Activated CD8-positive, alpha-beta memory T cell treated with anti-CD3 and anti-CD28 coated beads, Interleukin-2, amount 10 ng/mL, durations not matched to agents 7 days and 5 days (primary cell): ENCODE data around the gene UBA3. TPM values are rescaled to one million over a fixed set of nuclear protein-coding genes. Genes with fewer than 3 reads are reported as not detected.

Source experiments
- ATAC-seq: fragments of 150-1000 bp; cut with Tn5 transposase; one replicate; pipeline ENCODE4 v1.10.0; 2021; ENCODE audit warnings: moderate library complexity
- CTCF ChIA-PET: fragments of 350-600 bp; sonication (Branson Sonifier 250); formaldehyde crosslinking; loops from one replicate; lab custom pipeline; 2021; ENCODE audit warnings: antibody characterized with exemption; lab: Charles Lee
- DNase-seq: peaks from one replicate; pipeline ENCODE4 v3.0.0-alpha.2; 2020
- H3K27ac Mint-ChIP-seq: one replicate; pipeline ENCODE4 v1.8.0; 2021; ENCODE audit warnings: mild to moderate bottlenecking, mixed read lengths
- H3K27me3 Mint-ChIP-seq: one replicate; pipeline ENCODE4 v1.8.0; 2021; ENCODE audit warnings: mixed read lengths
- H3K36me3 Mint-ChIP-seq: one replicate; pipeline ENCODE4 v1.8.0; 2021; ENCODE audit warnings: mild to moderate bottlenecking, mixed read lengths
- H3K4me1 Mint-ChIP-seq: one replicate; pipeline ENCODE4 v1.8.0; 2021; ENCODE audit warnings: mixed read lengths
- H3K4me3 Mint-ChIP-seq: one replicate; pipeline ENCODE4 v1.8.0; 2021; ENCODE audit warnings: mild to moderate bottlenecking, moderate library complexity, mixed read lengths
- H3K9me3 Mint-ChIP-seq: one replicate; pipeline ENCODE4 v1.8.0; 2022; ENCODE audit warnings: low read depth, mixed read lengths
- total RNA-seq, 2 experiments: library from RNA; stranded (reverse); gene quantifications; one replicate each; pipeline ENCODE4 v1.2.3, GENCODE V29; 2021

UBA3 gene
- total RNA-seq, 2 experiments from 2014 or later: 104 to 133 TPM

DNA sequence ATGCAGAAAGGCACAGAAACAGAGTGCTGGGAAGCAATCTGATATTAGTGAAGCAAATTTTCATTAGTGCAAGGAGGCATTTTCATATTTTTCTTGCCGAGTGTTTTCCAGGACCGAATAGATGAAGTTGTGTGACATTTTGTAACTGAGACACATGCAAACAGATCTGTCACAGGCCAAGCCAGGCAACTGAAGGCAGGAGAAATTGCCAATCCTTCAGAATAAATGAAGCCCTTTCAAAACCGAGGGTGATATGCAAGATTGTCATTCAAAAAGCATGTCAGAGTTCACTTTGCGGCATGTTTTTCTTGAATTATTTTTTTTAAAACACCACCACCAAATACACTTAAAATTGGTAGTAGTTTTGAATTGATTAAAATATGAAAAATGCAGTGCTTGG lies 36.0 kb upstream of the UBA3 start:
- no peaks in the 10 kb centered on the region for H3K9me3 Mint-ChIP-seq
- ATAC-seq: no peak
- H3K4me3 Mint-ChIP-seq: no peak overlapping the region
- peaks cover 2% of the 10 kb centered on the region for H3K4me1 Mint-ChIP-seq
- H3K27me3 Mint-ChIP-seq: no peaks in the 10 kb centered on the region
- H3K36me3 Mint-ChIP-seq: no peaks in the 10 kb centered on the region
- DNase-seq: no peak
- H3K27ac Mint-ChIP-seq: no peak overlapping the region
- CTCF ChIA-PET: no interaction called here

DNA sequence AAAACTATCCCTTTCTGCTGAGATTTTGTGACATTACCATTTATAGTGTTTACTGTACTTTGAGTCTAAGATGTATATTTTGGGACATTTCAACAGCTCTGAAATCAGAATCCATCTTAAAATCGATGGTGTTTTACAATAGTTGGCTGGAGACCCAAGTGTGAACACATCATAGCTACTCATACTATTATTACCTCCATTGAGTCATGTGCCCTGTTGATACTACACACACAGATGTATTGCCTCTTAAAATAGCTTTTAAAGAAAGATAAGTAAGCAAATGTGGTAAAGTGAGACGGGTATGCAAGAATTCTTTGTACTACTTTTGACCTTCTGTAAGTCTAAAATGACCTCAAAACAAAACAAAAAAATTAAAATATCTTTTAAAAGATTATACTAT lies 35.6 kb upstream of the UBA3 start:
- no peak for ATAC-seq
- no peak for DNase-seq
- H3K4me3 Mint-ChIP-seq: no peak overlapping the region
- CTCF ChIA-PET: no interaction called here
- no peaks in the 10 kb centered on the region for H3K36me3 Mint-ChIP-seq
- no peaks in the 10 kb centered on the region for H3K9me3 Mint-ChIP-seq
- H3K4me1 Mint-ChIP-seq: no peaks in the 10 kb centered on the region
- H3K27ac Mint-ChIP-seq: no peak overlapping the region
- H3K27me3 Mint-ChIP-seq: no peaks in the 10 kb centered on the region

DNA sequence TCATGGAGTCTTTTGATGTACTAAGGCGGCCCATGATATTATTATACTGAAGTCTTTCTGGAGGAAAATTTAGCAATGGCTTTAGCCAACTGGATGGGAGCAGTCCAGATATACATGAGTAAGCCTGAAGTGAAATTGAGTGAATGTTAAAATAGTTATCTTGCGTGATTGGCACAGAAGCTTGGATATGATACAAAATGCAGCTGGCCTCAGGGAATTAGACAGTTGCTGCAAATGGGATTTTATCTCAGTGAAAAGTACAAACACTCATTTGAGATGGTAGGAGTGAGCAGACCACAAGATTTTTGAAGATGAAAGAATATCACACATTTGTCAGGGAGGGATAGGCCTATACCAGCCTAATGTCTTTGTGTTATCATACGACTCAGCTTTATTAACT lies 33.4 kb upstream of the UBA3 start:
- H3K4me3 Mint-ChIP-seq: no peak overlapping the region
- H3K27me3 Mint-ChIP-seq: no peaks in the 10 kb centered on the region
- DNase-seq: no peak
- ATAC-seq: no peak
- CTCF ChIA-PET: interaction anchor here (1.0 to 2.8 kb wide), 2 partner anchors 18 to 193 kb away, joined by 3 to 9 read pairs; no protein-coding TSS in a partner anchor
- H3K4me1 Mint-ChIP-seq: no peaks in the 10 kb centered on the region
- H3K36me3 Mint-ChIP-seq: peaks cover 1% of the 10 kb centered on the region
- H3K9me3 Mint-ChIP-seq: no peaks in the 10 kb centered on the region
- no peak overlapping the region for H3K27ac Mint-ChIP-seq

DNA sequence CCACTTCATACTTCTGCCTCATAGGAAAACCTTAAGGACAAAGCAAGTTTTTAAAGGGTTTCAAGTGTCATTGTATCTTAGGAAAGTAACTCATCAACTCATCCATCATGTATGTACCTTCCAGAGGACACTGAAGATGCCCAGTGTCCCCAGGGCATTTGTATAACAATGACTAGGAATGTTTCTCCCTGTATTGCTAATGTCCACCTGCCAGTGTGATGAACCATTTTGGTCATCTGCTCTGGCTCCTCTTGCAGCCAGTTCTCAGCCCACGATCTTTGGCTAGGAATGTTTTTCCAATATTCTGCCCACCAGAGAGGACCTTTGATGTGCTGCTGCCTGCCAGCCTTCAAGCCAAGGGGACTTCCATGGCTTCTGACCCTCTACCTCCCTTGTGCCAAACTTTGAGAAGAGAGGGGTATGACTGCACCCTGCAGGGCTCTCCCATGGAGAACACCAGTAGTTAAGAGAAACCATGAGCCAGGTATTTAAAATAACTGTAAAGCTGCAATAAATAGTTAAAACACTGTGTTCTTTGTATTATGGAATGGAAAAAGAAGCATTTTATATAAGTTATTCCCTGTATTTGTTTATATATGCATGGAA lies 30.9 kb upstream of the UBA3 start:
- Mint-ChIP-seq H3K9me3 (no peaks in the 10 kb centered on the region), H3K4me1 (peaks cover 1% of the 10 kb centered on the region), H3K27ac (no peak overlapping the region), H3K4me3 (no peak overlapping the region), H3K36me3 (peaks cover 6% of the 10 kb centered on the region), H3K27me3 (no peaks in the 10 kb centered on the region)
- ATAC-seq (no peak), DNase-seq (no peak)
- CTCF ChIA-PET: interaction anchor here (2.5 kb wide), 1 partner anchor 10 kb away, joined by 7 read pairs; no protein-coding TSS in a partner anchor

DNA sequence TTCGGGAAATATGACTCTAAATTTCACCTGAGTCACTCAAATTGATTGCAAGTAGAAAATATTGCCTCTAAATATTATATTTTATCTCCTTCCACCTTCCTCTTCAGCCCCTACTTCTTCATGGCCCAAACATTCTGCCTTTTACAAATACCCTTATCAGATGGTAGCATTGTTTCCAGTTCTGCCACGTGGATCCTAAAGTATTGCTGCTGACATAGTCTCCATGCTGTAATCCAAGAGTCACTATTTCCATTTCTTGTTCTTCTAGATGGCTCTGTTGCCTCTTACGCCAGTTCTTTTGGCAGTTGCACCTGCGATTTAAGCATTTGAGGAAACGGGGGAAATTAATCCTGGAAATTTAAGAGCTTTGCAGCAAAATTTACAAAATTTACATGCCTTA lies 28.6 kb upstream of the UBA3 start:
- Mint-ChIP-seq H3K27ac (no peak overlapping the region), H3K9me3 (no peaks in the 10 kb centered on the region), H3K36me3 (peaks cover 24% of the 10 kb centered on the region), H3K4me3 (no peak overlapping the region), H3K4me1 (peaks cover 13% of the 10 kb centered on the region), H3K27me3 (no peaks in the 10 kb centered on the region)
- DNase-seq: no peak
- no peak for ATAC-seq
- CTCF ChIA-PET: interaction anchor here (1.9 kb wide), 1 partner anchor 12 kb away, joined by 11 read pairs; no protein-coding TSS in a partner anchor

DNA sequence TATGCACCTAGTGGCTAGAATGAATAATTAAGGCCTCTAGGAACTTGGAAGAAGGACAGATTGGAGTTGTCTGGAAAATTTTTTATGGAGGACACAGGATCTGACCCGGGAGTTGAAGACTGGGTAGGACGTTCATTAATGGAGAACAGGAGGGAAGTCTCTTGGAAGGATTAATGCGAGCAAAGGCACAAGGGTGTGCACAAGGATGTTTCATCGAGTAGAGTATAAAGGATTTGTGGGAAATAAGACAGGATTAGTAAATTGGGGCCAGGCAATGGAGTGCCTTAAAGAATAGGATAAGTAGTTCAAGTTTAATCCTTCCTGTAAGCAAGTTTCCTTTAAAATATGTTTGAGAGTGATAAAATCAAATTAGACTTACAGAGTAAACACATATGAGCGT lies 27.7 kb upstream of the UBA3 start:
- Mint-ChIP-seq H3K27me3 (no peaks in the 10 kb centered on the region), H3K36me3 (peaks cover 32% of the 10 kb centered on the region), H3K27ac (no peak overlapping the region), H3K4me3 (no peak overlapping the region), H3K4me1 (peaks cover 21% of the 10 kb centered on the region), H3K9me3 (no peaks in the 10 kb centered on the region)
- CTCF ChIA-PET: no interaction called here
- DNase-seq: no peak
- ATAC-seq: no peak

DNA sequence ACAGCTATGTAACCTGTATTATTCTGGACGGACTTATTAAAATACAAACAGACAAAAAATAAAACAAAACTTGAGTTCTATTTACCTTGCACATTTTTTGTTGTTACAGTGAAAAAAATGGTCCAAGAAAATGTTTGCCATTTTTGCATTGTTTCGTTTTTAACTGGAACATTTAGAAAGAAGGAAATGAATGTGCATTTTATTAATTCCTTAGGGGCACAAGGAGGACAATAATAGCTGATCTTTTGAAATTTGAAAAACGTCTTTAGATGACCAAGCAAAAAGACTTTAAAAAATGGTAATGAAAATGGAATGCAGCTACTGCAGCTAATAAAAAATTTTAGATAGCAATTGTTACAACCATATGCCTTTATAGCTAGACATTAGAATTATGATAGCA lies 25.2 kb upstream of the UBA3 start:
- DNase-seq (no peak), ATAC-seq (no peak)
- Mint-ChIP-seq H3K27me3 (no peaks in the 10 kb centered on the region), H3K9me3 (no peaks in the 10 kb centered on the region), H3K4me1 (peaks cover 39% of the 10 kb centered on the region), H3K4me3 (no peak overlapping the region), H3K36me3 (peaks cover 50% of the 10 kb centered on the region), H3K27ac (no peak overlapping the region)
- CTCF ChIA-PET: interaction anchor here (1.3 to 2.6 kb wide), 2 partner anchors 14 to 199 kb away, joined by 4 to 17 read pairs; no protein-coding TSS in a partner anchor

DNA sequence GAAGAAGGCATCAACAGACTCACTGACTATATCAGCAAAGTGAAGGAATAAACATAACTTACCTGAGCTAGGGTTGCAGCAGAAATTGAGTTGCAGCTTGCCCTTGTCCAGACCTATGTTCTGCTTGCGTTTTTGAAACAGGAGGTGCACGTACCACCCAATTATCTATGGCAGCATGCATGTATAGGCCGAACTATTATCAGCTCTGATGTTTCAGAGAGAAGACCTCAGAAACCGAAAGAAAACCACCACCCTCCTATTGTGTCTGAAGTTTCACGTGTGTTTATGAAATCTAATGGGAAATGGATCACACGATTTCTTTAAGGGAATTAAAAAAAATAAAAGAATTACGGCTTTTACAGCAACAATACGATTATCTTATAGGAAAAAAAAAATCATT lies 24.4 kb upstream of the UBA3 start:
- CTCF ChIA-PET: interaction anchor here (0.6 kb wide), 1 partner anchor 130 kb away, joined by 3 read pairs; no protein-coding TSS in a partner anchor
- DNase-seq (no peak), ATAC-seq (no peak)
- Mint-ChIP-seq H3K9me3 (no peaks in the 10 kb centered on the region), H3K27me3 (no peaks in the 10 kb centered on the region), H3K27ac (no peak overlapping the region), H3K4me3 (no peak overlapping the region), H3K36me3 (peaks cover 56% of the 10 kb centered on the region), H3K4me1 (peaks cover 44% of the 10 kb centered on the region)

DNA sequence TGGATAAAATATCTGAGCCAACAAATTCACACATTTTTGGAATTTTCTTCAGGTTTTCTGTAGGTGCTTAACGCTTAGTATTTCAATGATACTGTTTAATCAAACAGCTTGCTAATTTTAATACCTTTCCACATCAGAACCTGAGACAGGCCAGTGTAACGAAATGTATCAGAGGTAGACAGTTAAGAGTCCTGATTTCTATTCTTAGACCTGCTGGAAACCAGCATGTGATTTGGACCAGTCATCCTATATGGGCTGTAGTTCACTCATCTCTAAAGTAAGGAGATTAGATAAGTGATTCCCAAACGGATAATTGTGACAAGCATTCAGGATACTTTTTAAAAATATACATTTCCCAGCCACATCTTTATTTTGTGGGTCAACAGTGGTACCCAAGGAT lies 23.0 kb upstream of the UBA3 start:
- no peaks in the 10 kb centered on the region for H3K27me3 Mint-ChIP-seq
- no peak overlapping the region for H3K4me3 Mint-ChIP-seq
- no peak for ATAC-seq
- no peak for DNase-seq
- CTCF ChIA-PET: no interaction called here
- no peaks in the 10 kb centered on the region for H3K9me3 Mint-ChIP-seq
- H3K27ac Mint-ChIP-seq: peak overlapping the region; percentile 12
- H3K36me3 Mint-ChIP-seq: peaks cover 61% of the 10 kb centered on the region
- peaks cover 49% of the 10 kb centered on the region for H3K4me1 Mint-ChIP-seq

DNA sequence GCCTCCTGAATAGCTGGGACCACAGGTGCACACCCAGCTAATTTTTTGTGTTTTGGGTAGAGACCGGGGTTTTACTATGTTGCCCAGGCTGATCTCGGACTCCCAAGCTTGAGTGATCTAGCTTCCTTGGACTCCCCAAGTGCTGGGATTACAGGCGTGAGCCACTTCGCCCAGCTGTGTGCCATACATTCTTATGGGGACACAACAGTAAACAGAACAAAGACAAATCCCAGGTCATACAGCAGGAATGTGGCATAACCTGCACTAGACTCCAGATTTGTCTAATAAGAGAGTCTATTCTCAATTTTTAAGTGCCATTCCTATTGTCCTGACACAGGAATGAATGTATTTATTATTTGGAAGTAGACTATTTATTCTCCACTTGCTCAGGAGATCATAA lies 22.2 kb upstream of the UBA3 start:
- Mint-ChIP-seq H3K27ac (peak overlapping the region; percentile 69), H3K36me3 (peaks cover 63% of the 10 kb centered on the region), H3K4me3 (no peak overlapping the region), H3K4me1 (peaks cover 52% of the 10 kb centered on the region), H3K9me3 (no peaks in the 10 kb centered on the region), H3K27me3 (no peaks in the 10 kb centered on the region)
- CTCF ChIA-PET: interaction anchor here (2.1 kb wide), 1 partner anchor 18 kb away, joined by 7 read pairs; no protein-coding TSS in a partner anchor
- ATAC-seq (no peak), DNase-seq (no peak)

DNA sequence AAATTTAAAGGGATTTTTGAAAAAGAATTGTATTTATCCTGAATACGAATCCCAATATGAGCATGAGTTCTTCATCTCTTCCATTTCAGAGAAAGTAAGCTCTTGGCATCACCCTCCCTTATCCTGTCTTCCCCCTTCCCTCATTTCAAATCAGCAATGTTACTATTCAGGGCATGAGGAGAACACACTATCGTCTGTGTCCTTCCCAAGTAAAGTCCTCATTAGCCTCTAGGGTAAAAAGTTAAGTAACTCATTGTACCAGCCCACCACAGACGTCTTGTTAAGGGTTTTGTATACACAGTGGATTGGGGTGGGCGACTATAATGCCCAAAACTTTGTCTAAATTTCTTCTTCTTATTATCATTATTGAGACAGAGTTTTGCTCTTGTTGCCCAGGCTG lies 19.4 kb upstream of the UBA3 start:
- Mint-ChIP-seq H3K4me1 (peaks cover 73% of the 10 kb centered on the region), H3K27me3 (no peaks in the 10 kb centered on the region), H3K27ac (no peak overlapping the region), H3K4me3 (no peak overlapping the region), H3K36me3 (peaks cover 69% of the 10 kb centered on the region), H3K9me3 (no peaks in the 10 kb centered on the region)
- ATAC-seq (no peak), DNase-seq (no peak)
- CTCF ChIA-PET: interaction anchor here (1.1 kb wide), 1 partner anchor 207 kb away, joined by 3 read pairs; no protein-coding TSS in a partner anchor

DNA sequence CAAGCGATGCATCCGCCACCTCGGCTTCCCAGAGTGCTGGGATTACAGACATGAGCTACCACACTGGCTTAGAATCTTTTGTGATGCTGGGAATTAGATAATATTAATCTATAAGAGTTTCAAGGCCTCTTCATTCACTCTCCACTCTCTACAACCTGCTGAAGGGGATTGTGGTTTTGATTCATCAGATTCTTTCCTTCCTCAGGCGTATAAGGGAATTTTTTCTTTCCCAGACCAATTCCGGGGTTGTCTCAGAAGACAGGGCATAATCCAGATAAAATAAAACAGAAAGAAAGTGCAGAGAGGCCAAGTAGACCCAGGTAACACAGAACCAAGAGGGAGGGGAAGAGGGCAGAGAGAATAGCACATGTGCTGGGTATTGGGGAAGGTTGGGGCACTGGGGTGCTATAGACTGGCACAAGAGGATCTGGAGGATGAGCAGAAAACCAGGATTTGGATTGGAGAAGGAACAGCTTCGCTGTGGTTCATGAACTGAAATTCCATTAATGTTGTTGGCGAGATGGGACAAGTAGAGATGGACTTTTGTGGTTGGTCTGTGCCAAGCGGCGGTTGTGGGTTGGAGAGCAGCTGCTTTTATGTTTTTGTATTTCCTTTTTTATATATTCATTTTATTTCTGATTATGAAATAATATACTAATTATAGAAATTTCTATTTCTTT lies 17.4 kb upstream of the UBA3 start:
- peaks cover 76% of the 10 kb centered on the region for H3K4me1 Mint-ChIP-seq
- H3K4me3 Mint-ChIP-seq: no peak overlapping the region
- peak overlapping the region; percentile 59 for H3K27ac Mint-ChIP-seq
- DNase-seq: no peak
- CTCF ChIA-PET: no interaction called here
- no peaks in the 10 kb centered on the region for H3K27me3 Mint-ChIP-seq
- H3K36me3 Mint-ChIP-seq: peaks cover 66% of the 10 kb centered on the region
- no peaks in the 10 kb centered on the region for H3K9me3 Mint-ChIP-seq
- ATAC-seq: no peak

DNA sequence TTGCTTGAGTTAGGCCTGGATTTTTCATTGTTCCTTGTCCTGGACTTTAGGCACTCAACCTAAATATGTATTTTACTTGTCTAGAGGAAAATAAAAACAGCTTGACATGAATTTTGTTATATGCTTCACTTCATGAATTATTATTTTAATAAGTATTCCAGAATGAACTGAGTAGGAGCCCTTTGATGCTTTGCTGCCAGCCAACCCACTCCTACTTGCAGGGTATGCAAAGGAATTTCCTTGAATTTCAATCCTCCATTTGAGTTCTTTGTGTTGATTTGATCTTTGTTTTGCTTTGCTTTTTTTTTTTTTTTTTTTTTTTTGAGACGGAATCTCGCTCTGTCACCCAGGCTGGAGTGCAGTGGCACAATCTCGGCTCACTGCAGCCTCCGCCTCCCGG lies 16.1 kb upstream of the UBA3 start:
- H3K9me3 Mint-ChIP-seq: no peaks in the 10 kb centered on the region
- H3K27ac Mint-ChIP-seq: peak overlapping the region; percentile 74
- H3K27me3 Mint-ChIP-seq: no peaks in the 10 kb centered on the region
- no peak for ATAC-seq
- CTCF ChIA-PET: interaction anchor here (1.0 to 1.1 kb wide), 2 partner anchors 10 to 17 kb away, joined by 3 to 5 read pairs; no protein-coding TSS in a partner anchor
- no peak for DNase-seq
- no peak overlapping the region for H3K4me3 Mint-ChIP-seq
- H3K36me3 Mint-ChIP-seq: peaks cover 65% of the 10 kb centered on the region
- peaks cover 76% of the 10 kb centered on the region for H3K4me1 Mint-ChIP-seq

DNA sequence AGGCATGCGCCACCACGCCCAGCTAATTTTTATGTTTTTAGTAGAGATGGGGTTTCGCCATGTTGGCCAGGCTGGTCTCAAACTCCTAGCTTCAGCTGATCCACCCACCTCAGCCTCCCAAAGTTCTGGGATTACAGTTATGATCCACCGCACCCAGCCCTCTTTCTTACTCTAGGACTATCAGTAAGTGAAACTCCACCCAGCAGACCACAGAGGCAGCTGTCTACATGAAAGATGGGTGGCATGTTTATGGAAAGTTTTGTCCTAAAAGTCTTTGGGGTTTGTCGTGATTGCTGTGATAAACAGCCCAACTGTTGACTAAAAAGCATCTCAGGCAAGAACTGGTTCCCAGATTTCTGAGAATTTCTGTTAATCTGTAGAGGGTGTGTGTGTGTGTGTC lies 15.5 kb upstream of the UBA3 start:
- ATAC-seq (peak; percentile 23), DNase-seq (peak; percentile 50)
- H3K9me3 Mint-ChIP-seq: no peaks in the 10 kb centered on the region
- H3K36me3 Mint-ChIP-seq: peaks cover 62% of the 10 kb centered on the region
- H3K4me1 Mint-ChIP-seq: peaks cover 77% of the 10 kb centered on the region
- H3K27ac Mint-ChIP-seq: peak overlapping the region; percentile 74
- CTCF ChIA-PET: interaction anchor here (1.0 to 2.9 kb wide), 3 partner anchors 10 to 25 kb away, joined by 3 to 12 read pairs (median 5); no protein-coding TSS in a partner anchor
- H3K27me3 Mint-ChIP-seq: no peaks in the 10 kb centered on the region
- peak overlapping the region; percentile 68 for H3K4me3 Mint-ChIP-seq
